ENCODE data around the gene GARNL3.
A peak's percentile ranks its signal among the peaks of the same experiment; 100 is the strongest.

Gene GARNL3

DNA sequence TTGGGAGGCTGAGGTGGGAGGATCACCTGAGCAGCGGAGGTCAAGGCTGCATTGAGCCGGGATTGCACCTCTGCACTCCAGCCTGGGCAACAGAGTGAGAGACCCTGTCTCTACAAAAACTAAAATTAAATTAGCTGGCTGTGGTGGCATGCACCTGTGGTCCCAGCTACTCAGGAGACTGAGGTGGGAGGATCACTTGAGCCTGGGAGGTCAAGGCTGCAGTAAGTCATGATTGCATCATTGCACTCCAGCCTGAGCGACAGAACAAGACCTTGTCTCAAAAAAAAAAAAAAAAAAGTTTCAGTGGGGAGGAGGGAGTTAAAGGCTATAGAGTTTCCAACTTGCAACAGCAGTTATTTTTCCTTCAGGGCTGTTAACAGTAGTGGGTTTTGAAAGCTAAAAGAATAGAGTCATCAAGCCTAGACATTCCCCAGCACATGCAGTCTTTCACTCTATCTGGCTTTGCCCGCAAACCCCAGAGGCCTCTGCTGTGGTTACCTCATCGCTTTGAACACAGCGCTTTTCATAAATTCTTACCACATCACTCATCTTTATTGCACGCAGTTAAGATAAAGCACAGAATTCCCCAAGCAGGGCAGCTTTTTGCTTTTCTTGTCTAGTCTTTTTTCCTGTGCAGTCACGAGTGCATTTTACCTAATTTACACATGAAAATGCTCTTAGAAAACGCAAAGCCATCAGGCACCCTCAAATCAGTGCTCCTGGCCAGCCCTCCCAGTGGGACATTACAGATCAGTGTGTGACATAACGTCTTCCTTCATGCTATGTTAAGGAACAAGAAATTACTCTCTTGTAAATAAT lies 123.7 kb downstream of the GARNL3 start:
- peak overlapping the region; percentile 56 for H3K4me3 Mint-ChIP-seq
- peak; percentile 64 to 87 for DNase-seq (ENCODE audit: low spot score in 2 of 2)
- H3K9me3 Mint-ChIP-seq = no peaks in the 10 kb centered on the region

DNA sequence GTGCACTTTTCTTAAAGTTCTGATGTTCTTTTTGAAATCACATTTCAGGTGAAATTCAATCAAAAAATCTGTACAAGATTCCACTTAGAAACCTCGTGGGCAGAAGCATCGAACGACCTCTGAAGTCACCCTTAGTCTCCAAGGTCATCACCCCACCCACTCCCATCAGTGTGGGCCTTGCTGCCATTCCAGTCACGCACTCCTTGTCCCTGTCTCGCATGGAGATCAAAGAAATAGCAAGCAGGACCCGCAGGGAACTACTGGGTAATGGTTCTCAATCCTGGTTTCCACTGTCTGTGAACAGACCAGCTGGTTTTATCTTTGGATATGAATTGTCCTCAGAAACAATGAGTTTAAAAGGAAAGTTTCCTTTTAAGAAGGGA lies 124.3 kb downstream of the GARNL3 start:
- no peaks in the 10 kb centered on the region for H3K36me3 Mint-ChIP-seq
- peak overlapping the region; percentile 56 for H3K4me3 Mint-ChIP-seq
- H3K27ac Mint-ChIP-seq = peak overlapping the region; percentile 67
- H3K9me3 Mint-ChIP-seq = no peaks in the 10 kb centered on the region
- ATAC-seq (no peak), DNase-seq (ENCODE audit: low spot score in 2 of 2) (no peak)
- H3K4me1 Mint-ChIP-seq = peaks cover 29% of the 10 kb centered on the region

More for the DNA sequence above, 123.7 kb downstream of the GARNL3 start:
- peak; percentile 100 for ATAC-seq
- Mint-ChIP-seq H3K36me3 (no peaks in the 10 kb centered on the region), H3K4me1 (peaks cover 29% of the 10 kb centered on the region), H3K27ac (peak overlapping the region; percentile 67)

DNA sequence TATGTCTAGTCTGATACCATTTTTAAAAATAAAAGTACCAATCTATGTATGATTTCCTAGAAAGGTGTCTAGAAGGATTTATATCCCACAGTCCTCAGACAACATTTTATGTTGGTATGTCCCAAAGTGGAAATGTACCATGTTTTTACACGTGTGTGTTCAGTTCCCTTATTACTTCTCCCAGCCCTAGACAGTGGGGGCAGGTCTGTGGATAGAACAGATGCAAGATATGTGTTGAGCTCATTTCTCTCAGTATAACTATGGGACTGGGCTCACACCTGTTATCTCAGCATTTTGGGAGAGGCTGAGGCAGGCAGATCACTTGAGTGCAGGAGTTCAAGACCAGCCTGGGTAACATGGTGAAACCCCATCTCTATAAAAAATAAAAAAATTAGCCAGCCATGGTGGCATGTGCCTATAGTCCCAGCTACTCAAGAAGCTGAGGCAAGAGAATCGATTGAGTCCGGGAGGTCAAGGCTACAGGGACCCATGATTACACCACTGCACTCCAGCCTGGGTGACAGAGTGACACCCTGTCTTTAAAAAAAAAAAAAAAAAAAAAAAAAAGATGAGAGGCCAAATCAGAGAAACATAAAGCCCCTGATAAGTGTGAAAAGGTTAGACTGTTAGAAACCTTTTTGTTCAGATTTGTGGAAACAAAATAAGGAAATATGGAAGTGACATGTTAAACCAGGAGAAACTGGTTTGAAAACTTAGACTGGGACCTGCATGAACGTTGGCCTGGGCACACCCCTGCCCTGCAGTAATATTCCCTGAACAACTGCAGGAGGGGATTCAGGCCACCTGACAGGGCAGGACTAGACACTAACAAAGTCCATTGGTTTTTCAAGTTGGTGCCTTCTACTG lies 125.0 kb downstream of the GARNL3 start:
- H3K9me3 Mint-ChIP-seq = no peaks in the 10 kb centered on the region
- peak overlapping the region; percentile 67 for H3K27ac Mint-ChIP-seq
- no peak for DNase-seq (ENCODE audit: low spot score in 2 of 2)

DNA sequence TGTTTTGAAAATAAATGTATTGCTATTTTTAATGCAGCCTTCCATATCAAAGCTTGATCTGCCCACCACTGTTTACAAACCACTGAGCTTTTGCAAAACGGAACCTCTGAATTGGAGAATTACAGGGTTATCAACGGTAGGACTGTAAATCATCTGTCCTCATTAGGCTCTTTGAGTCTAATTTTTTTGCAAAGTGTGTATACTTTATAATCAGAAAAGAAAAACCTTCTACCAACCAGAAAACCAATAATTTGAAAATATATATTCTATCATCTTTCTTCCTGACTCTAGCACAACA lies 125.6 kb downstream of the GARNL3 start:
- H3K4me3 Mint-ChIP-seq = no peak overlapping the region

More for the DNA sequence above, 125.0 kb downstream of the GARNL3 start:
- Mint-ChIP-seq H3K4me1 (peaks cover 29% of the 10 kb centered on the region), H3K4me3 (peak overlapping the region; percentile 56), H3K36me3 (no peaks in the 10 kb centered on the region)
- no peak for ATAC-seq

DNA sequence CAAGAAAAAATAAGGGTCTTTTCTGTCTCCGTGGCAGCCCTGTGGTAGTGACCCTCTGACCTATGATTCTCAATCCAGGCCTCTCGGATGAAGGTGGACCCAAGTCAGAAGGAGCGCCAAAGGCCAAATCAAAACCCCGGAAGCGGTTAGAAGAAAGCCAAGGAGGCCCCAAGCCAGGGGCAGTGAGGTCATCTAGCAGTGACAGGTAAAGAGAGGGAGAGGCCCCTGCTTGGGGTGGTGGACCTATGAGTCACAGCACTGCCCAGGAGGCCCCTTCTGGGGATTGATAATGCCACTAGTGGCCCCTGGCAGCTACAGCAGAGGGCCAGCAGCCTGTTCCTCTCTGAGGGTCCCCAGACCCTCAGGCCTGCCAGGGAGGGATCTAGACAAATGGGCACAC lies 126.0 kb downstream of the GARNL3 start:
- no peaks in the 10 kb centered on the region for H3K36me3 Mint-ChIP-seq
- no peak overlapping the region for H3K4me3 Mint-ChIP-seq
- DNase-seq (ENCODE audit: low spot score in 2 of 2) (no peak), ATAC-seq (no peak)
- H3K9me3 Mint-ChIP-seq = no peaks in the 10 kb centered on the region
- no peak overlapping the region for H3K27ac Mint-ChIP-seq
- H3K4me1 Mint-ChIP-seq = peaks cover 30% of the 10 kb centered on the region

More for the DNA sequence above, 125.6 kb downstream of the GARNL3 start:
- Mint-ChIP-seq H3K27ac (no peak overlapping the region), H3K4me1 (peaks cover 29% of the 10 kb centered on the region), H3K36me3 (no peaks in the 10 kb centered on the region), H3K9me3 (no peaks in the 10 kb centered on the region)
- ATAC-seq (no peak), DNase-seq (ENCODE audit: low spot score in 2 of 2) (no peak)

DNA sequence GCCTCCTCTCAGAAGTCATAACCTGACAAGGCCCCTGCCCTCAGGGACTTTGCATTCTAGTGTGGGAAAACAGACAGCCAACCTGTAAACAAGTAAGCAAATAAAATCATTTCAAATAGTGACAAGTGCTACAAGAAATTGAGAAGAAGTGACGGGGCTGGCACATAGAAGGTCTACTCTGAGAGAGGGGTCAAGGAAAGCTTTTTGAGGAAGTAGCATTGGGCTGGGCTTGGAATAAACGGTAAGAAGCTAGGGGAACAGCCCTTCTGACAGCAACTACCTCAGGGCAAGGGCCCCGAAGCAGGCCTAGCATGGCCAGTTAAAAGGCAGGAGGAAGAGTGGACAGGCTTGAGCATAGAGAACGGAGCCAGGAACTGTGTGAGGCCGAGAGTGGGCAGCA lies 127.6 kb downstream of the GARNL3 start:
- peaks cover 5% of the 10 kb centered on the region for H3K36me3 Mint-ChIP-seq
- H3K27ac Mint-ChIP-seq = no peak overlapping the region
- no peak overlapping the region for H3K4me3 Mint-ChIP-seq
- ATAC-seq = no peak
- H3K9me3 Mint-ChIP-seq = no peaks in the 10 kb centered on the region
- peaks cover 32% of the 10 kb centered on the region for H3K4me1 Mint-ChIP-seq
- no peak for DNase-seq (ENCODE audit: low spot score in 2 of 2)

DNA sequence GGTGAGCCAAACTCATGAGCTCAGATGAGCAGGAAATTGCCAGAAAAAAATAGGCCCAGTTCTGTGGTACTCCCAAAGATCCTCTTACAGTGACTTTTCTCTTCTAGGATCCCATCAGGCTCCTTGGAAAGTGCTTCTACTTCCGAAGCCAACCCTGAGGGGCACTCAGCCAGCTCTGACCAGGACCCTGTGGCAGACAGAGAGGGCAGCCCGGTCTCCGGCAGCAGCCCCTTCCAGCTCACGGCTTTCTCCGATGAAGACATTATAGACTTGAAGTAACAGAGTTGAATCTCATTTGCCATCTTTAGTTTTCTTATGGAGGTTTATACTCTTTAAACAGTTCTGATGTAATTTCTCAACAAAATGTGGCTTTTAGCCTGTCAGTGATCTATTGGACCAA lies 128.4 kb downstream of the GARNL3 start:
- DNase-seq (ENCODE audit: low spot score in 2 of 2) (no peak), ATAC-seq (no peak)
- Mint-ChIP-seq H3K36me3 (peaks cover 5% of the 10 kb centered on the region), H3K27ac (no peak overlapping the region), H3K4me1 (peaks cover 31% of the 10 kb centered on the region), H3K9me3 (no peaks in the 10 kb centered on the region), H3K4me3 (no peak overlapping the region)

DNA sequence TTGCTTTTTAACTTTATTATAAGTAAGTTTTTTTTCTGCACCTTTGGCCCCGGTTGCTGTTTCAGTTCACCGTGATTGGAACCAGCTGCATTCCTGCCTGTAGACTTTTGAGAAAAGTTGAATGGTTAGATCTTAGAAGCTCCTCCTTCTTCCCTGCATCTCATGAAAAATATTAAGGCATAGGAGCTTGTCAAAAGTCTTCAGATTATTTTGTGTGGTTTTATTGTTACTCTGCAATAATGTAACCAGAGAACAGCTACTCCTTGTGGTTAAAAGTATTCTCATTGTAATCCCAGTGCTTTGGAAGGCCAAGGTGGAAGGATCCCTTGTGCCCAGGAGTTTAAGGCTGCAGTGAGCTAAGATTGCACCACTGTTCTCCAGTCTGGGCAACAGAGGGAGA lies 129.1 kb downstream of the GARNL3 start:
- H3K4me1 Mint-ChIP-seq = peaks cover 31% of the 10 kb centered on the region
- no peak overlapping the region for H3K27ac Mint-ChIP-seq
- H3K4me3 Mint-ChIP-seq = no peak overlapping the region
- ATAC-seq (no peak), DNase-seq (ENCODE audit: low spot score in 2 of 2) (no peak)
- no peaks in the 10 kb centered on the region for H3K9me3 Mint-ChIP-seq
- peaks cover 5% of the 10 kb centered on the region for H3K36me3 Mint-ChIP-seq

DNA sequence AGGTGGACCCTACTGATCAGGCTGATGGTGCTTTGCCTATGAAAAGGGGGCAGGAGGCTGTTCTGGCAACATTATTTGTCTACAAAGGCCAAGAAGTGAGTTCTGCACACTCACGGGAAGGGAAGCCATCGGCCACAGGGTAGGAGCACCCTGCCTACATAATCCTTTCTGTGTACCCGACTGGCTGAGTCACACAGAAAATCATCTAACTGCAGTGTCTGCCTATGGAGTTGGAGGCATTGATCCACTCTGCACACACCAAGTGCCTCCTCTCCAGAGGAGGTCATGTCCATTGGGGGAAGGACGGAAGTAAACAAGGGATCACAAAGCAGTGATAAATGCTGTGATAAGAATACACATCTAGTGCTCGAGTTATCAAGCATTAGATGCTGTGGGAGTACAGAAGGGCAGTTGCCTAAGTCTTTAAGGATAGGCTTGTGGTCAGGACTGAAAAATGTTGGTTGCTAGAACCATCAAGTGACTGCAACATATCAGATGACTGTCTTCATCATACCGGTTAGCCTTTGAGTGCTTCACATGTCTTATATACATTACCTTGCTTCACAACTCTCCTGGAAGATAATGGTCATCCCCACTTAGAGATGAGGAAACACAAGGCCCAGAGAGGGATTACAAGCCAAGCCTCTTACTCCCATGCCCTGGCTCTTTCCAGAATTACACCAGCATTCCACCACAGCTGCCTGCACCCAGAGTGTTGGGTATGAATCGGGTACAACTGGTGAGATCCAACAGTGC lies 131.1 kb downstream of the GARNL3 start:
- Mint-ChIP-seq H3K4me1 (peaks cover 23% of the 10 kb centered on the region), H3K4me3 (peak overlapping the region; percentile 79), H3K27ac (no peak overlapping the region), H3K9me3 (no peaks in the 10 kb centered on the region), H3K36me3 (peaks cover 10% of the 10 kb centered on the region)
- no peak for ATAC-seq
- no peak for DNase-seq (ENCODE audit: low spot score in 2 of 2)

DNA sequence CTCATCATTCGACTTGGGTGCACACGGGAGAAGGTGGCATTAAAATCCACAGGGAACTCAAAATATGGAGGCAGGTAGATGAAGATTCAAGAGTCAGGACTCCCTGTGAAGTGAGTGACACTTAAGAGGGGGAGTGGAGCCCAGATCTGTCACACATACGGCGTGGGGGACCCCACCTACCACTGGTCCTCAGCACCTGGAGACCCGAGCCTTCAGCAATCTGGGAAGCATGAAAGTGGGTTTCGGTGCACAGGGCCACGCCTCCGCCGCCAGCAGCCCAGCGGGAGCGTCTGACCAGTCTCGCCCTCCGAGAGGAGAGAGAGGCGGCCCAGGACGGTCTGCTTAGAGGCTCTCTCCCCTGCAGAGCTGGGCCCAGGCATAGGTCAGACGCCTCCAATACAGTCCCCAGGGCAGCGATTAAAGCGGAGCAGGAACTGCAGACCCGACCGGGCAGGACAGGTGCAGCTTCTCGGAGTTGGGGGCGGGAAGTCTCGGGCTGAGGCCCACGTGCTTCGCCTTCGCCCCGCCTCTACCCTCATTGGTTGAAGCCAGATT lies 131.8 kb downstream of the GARNL3 start:
- H3K36me3 Mint-ChIP-seq = peaks cover 10% of the 10 kb centered on the region
- DNase-seq (ENCODE audit: low spot score in 2 of 2) (no peak), ATAC-seq (no peak)
- peaks cover 23% of the 10 kb centered on the region for H3K4me1 Mint-ChIP-seq
- H3K27ac Mint-ChIP-seq = no peak overlapping the region
- H3K4me3 Mint-ChIP-seq = peak overlapping the region; percentile 79
- H3K9me3 Mint-ChIP-seq = no peaks in the 10 kb centered on the region

DNA sequence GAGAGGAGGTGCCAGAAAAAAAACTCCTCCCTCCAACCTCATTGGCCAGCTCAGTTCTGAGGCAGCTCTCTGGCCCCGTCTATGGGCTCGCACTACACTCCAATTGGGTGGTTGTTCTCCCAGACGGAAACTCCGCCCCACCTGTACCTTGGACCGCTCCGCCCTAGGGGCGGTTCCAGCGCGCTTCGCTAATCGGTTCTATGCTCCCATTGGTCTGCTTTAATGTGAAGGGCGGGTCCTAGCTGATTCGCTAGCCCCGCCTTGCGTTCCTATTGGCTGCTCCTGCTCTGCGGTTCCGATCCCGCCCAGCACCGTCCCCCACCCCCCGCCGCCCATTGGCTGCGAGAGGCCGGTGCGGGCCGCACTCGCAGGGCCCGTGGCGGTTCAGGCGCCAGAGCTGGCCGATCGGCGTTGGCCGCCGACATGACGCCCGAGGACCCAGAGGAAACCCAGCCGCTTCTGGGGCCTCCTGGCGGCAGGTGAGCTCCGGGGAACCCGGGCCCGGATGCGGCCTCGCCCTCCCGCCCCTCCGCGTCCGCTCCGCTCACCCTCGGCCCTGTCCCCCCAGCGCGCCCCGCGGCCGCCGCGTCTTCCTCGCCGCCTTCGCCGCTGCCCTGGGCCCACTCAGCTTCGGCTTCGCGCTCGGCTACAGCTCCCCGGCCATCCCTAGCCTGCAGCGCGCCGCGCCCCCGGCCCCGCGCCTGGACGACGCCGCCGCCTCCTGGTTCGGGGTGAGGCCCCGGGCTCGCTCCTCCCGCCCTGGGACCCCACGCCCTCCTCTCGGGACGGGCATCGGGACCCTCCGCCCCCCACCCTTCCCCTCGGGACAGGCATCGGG lies 132.5 kb downstream of the GARNL3 start, which contains the start of gene SLC2A8:
SLC2A8 (plus strand) TSS at position 362 of the 838 bp plus-strand sequence; CDS start at position 424, 62 bp downstream.
- Mint-ChIP-seq H3K4me3 (peak within 1 kb of the TSS; percentile 79), H3K9me3 (no peaks in the 10 kb centered on the region), H3K36me3 (peaks cover 10% of the 10 kb centered on the region), H3K4me1 (peaks cover 23% of the 10 kb centered on the region), H3K27ac (peak within 1 kb of the TSS; percentile 68)
- peak; percentile 95 for ATAC-seq
- DNase-seq (ENCODE audit: low spot score in 2 of 2) = peak; percentile 77 to 97

DNA sequence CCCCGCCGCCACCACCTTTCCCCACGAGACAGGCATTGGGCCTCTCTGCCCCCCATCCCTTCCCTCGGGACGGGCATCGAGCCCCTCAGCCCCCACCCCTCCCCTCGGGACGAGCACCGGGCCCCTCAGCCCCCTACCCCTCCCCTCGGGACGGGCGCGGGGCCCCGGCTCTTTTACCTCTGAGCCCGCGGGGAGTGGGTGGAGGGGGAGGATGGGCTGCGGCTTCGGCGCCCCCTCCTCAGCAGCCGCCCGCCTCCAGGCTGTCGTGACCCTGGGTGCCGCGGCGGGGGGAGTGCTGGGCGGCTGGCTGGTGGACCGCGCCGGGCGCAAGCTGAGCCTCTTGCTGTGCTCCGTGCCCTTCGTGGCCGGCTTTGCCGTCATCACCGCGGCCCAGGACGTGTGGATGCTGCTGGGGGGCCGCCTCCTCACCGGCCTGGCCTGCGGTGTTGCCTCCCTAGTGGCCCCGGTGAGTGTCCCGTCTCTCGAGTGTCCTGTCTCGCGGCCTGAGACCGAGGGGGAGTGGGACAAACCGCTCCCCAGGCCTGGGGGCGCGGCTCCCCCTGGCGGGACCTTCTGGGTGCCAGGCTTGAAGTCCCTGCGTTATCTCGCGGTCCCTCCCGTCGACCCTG lies 133.2 kb downstream of the GARNL3 start:
- peak; percentile 30 to 70 for DNase-seq (ENCODE audit: low spot score in 2 of 2)
- H3K4me1 Mint-ChIP-seq = peaks cover 23% of the 10 kb centered on the region
- H3K27ac Mint-ChIP-seq = peak overlapping the region; percentile 68

DNA sequence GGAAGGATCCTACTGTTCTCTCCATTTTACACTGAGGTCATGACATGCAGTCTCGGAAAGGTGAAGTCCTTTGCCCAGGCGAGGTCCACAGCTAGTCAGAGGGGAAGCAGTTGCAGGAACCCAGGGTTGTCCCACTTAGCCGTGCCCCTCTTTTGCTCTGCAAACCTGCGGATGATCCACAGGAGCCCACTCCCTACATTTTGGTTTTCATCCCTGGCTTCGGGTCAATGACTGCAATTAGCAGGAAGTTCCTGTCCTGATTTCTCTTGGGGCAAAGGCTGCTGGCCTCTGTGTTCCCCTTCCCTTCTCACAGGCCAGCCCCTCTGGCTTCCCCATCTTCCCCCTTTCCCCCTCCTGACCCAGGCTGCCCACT lies 133.7 kb downstream of the GARNL3 start:
- peak overlapping the region; percentile 68 for H3K27ac Mint-ChIP-seq
- peaks cover 23% of the 10 kb centered on the region for H3K4me1 Mint-ChIP-seq

More for the DNA sequence above, 133.2 kb downstream of the GARNL3 start:
- peak overlapping the region; percentile 79 for H3K4me3 Mint-ChIP-seq
- ATAC-seq = no peak
- peaks cover 10% of the 10 kb centered on the region for H3K36me3 Mint-ChIP-seq
- H3K9me3 Mint-ChIP-seq = no peaks in the 10 kb centered on the region

More for the DNA sequence above, 133.7 kb downstream of the GARNL3 start:
- Mint-ChIP-seq H3K9me3 (no peaks in the 10 kb centered on the region), H3K36me3 (peaks cover 10% of the 10 kb centered on the region), H3K4me3 (peak overlapping the region; percentile 79)
- DNase-seq (ENCODE audit: low spot score in 2 of 2) (no peak), ATAC-seq (no peak)
